GM12878 (cell line): ENCODE results near the gene RNF130. TPM values are rescaled to one million over a fixed set of nuclear protein-coding genes. Genes with fewer than 3 reads are reported as not detected.

Experiments
- ATAC-seq: fragments of 200-7000 bp; cut with Tn5 transposase; 3 replicates; pipeline ENCODE4 v1.9.1; 2020; ENCODE audit warnings: mild to moderate bottlenecking, moderate library complexity
- BruUV-seq: library from RNA; stranded (reverse); fragments of 400-500 nt; replicated peaks from 2 replicates; lab custom pipeline; 2021; lab: Mats Ljungman, UMichigan
- CTCF ChIA-PET: fragments of 300-600 bp; sonication (Branson Sonifier 250); formaldehyde crosslinking; extraction: SDS; loops from one replicate; lab custom pipeline; 2021; ENCODE audit warnings: inconsistent platforms; lab: Yijun Ruan, JAX
- POLR2A ChIA-PET: fragments of 350-600 bp; formaldehyde crosslinking; extraction: SDS; loops from one replicate; lab custom pipeline; 2021; ENCODE audit warnings: inconsistent platforms; lab: Charles Lee
- RAD21 ChIA-PET: fragments of 300-600 bp; sonication (Branson Sonifier 250); formaldehyde crosslinking; loops from one replicate; lab custom pipeline; 2023; ENCODE audit warnings: antibody characterized with exemption; ENCODE audit not compliant: unreplicated experiment; lab: Charles Lee
- SMC1A ChIA-PET: fragments of 300-600 bp; sonication (Branson Sonifier 250); formaldehyde crosslinking; loops from one replicate; lab custom pipeline; 2023; ENCODE audit not compliant: unreplicated experiment, uncharacterized antibody; lab: Charles Lee
- DNase-seq: peaks from one replicate; pipeline ENCODE4 v3.0.0-alpha.2; 2011; ENCODE audit warnings: low read depth, low spot score
- FAIRE-seq: peaks from 3 replicates; lab custom pipeline; 2011; peaks lifted over from hg19 to GRCh38; lab: Jason Lieb, UNC
- H2AFZ ChIP-seq: 2 replicates; pipeline ENCODE4 v1.6.0; 2011; ENCODE audit warnings: low read depth, low read length, control low read depth; ENCODE audit not compliant: control insufficient read depth
- H3K27ac ChIP-seq: 2 replicates; pipeline ENCODE4 v1.5.1; 2011; ENCODE audit warnings: control low read depth; ENCODE audit not compliant: control insufficient read depth, insufficient read depth
- H3K27me3 ChIP-seq, 2 experiments: replicated peaks in 1 of 2; 2 replicates each; pipeline versions ENCODE4 v1.6.0 to v1.6.1; 2011; ENCODE audit warnings: low read length in 1 of 2; ENCODE audit not compliant: control insufficient read depth in 2 of 2, insufficient read depth in 2 of 2
- H3K36me3 ChIP-seq, 2 experiments: 2 replicates each; pipeline ENCODE4 v1.5.1; 2011; ENCODE audit warnings: low read length in 1 of 2; ENCODE audit not compliant: control insufficient read depth in 2 of 2, insufficient read depth in 2 of 2
- H3K4me1 ChIP-seq: 2 replicates; pipeline ENCODE4 v1.6.1; 2011; ENCODE audit warnings: mild to moderate bottlenecking, low read length, moderate library complexity, mixed read lengths; ENCODE audit not compliant: control insufficient read depth, insufficient read depth
- H3K4me2 ChIP-seq: 2 replicates; pipeline ENCODE4 v1.6.0; 2011; ENCODE audit warnings: control low read depth; ENCODE audit not compliant: control insufficient read depth, insufficient read depth
- H3K4me3 ChIP-seq: fragments of 200-600 bp; sonication (generic); 2 replicates; pipeline ENCODE4 v1.5.1; 2016
- H3K79me2 ChIP-seq: 2 replicates; pipeline ENCODE4 v1.6.0; 2011; ENCODE audit warnings: low read length; ENCODE audit not compliant: control insufficient read depth, insufficient read depth
- H3K9ac ChIP-seq: 2 replicates; pipeline ENCODE4 v1.8.0; 2011; ENCODE audit warnings: low read length, control low read depth, mixed read lengths; ENCODE audit not compliant: control insufficient read depth, insufficient read depth
- H3K9me3 ChIP-seq: replicated peaks from 3 replicates; pipeline ENCODE4 v1.5.1; 2011; ENCODE audit warnings: mild to moderate bottlenecking, low read length; ENCODE audit not compliant: control insufficient read depth, insufficient read depth
- H4K20me1 ChIP-seq: 2 replicates; pipeline ENCODE4 v1.6.0; 2011; ENCODE audit not compliant: control insufficient read depth, insufficient read depth
- ATF7 ChIP-seq: fragments of 450-650 bp; IDR thresholded peaks from 2 replicates; pipeline ENCODE4 v1.6.1; 2016; ENCODE audit warnings: low read depth, mild to moderate bottlenecking
- CHD4 ChIP-seq: fragments of 200-600 bp; sonication (generic); IDR thresholded peaks from 2 replicates; pipeline ENCODE4 v1.6.1; 2016; ENCODE audit warnings: mild to moderate bottlenecking
- GABPA ChIP-seq: IDR thresholded peaks from 2 replicates; pipeline ENCODE4 v1.6.1; 2014; ENCODE audit warnings: antibody characterized with exemption, low read depth, mild to moderate bottlenecking, inconsistent platforms
- HDAC2 ChIP-seq: fragments of 200-600 bp; sonication (generic); IDR thresholded peaks from 2 replicates; pipeline ENCODE4 v1.6.1; 2017
- IKZF1 ChIP-seq: fragments of 450-650 bp; conservative IDR thresholded peaks from 2 replicates; pipeline ENCODE4 v1.6.1; 2017; ENCODE audit warnings: antibody characterized with exemption, mild to moderate bottlenecking
- NR2C1 ChIP-seq: fragments of 450-650 bp; IDR thresholded peaks from 2 replicates; pipeline ENCODE4 v1.6.1; 2017; ENCODE audit warnings: antibody characterized with exemption, mild to moderate bottlenecking, moderate library complexity
- SPI1 ChIP-seq: IDR thresholded peaks from 2 replicates; pipeline ENCODE4 v1.6.1; 2011; ENCODE audit warnings: low read depth, mild to moderate bottlenecking, low read length, moderate library complexity, borderline replicate concordance; ENCODE audit not compliant: insufficient read depth
- WGBS: methylation state at CpG from one replicate; pipeline ENCODE4 v1.1.6; 2016; ENCODE audit warnings: low lambda C conversion rate; ENCODE audit not compliant: insufficient replicate concordance, insufficient coverage; ENCODE audit errors: missing lambda C conversion rate; 5-methylcytosine and 5-hydroxymethylcytosine counted together
- in situ Hi-C: fragments of 300-500 bp; cut with MboI; formaldehyde crosslinking; loops from 9 replicates; pipeline ENCODE4 v1.14.3; 2018; ENCODE audit warnings: mixed read lengths
- intact Hi-C: fragments of 100-400 bp; cut with micrococcal nuclease; formaldehyde crosslinking; loops from one replicate; pipeline ENCODE4 v1.14.2; 2022; ENCODE audit not compliant: unreplicated experiment
- polyA plus RNA-seq, 11 experiments: library from polyadenylated mRNA; depleted of rRNA in 4 of 11; unstranded in 6 of 11; stranded (reverse) in 5 of 11; fragments of >200 nt; fragmentation: Nextera tagmentation in 4 of 11; fragmentation: Illumina TruSeq in 1 of 11; extraction: Ambion mirVana in 4 of 11; extraction: Trizol in 1 of 11; gene quantifications; 1 replicate in 1 of 11; 2 replicates in 10 of 11; pipeline versions ENCODE4 v1.2.1 to v1.2.3, GENCODE V29; 2011 to 2016; ENCODE audit warnings: inconsistent platforms in 2 of 11, missing spikeins in 2 of 11, low read depth in 1 of 11
- total RNA-seq, 4 experiments: library from RNA; depleted of rRNA in 3 of 4; stranded (reverse); fragments of >200 nt in 3 of 4; fragmentation: Illumina TruSeq in 1 of 4; extraction: Trizol in 1 of 4; gene quantifications; 2 replicates each; pipeline versions ENCODE4 v1.2.1 to v1.2.3, GENCODE V29; 2013 to 2021
- TF ChIP-seq, protein P1 (sequence below): IDR thresholded peaks from 2 replicates; pipeline ENCODE4 v1.6.1; 2011; ENCODE audit warnings: borderline replicate concordance, low read depth, mild to moderate bottlenecking, moderate library complexity, low read length; ENCODE audit not compliant: insufficient read depth, poor library complexity, severe bottlenecking
- TF ChIP-seq, protein P2 (sequence below): fragments of 450-650 bp; IDR thresholded peaks from 2 replicates; pipeline ENCODE4 v1.6.1; 2017; ENCODE audit warnings: mild to moderate bottlenecking, moderate library complexity

The RNF130 gene
- total and polyA plus RNA-seq, 10 of the 15 experiments (the other 5 are each of a cell fraction or from before 2014, with no cell fraction given): 0.04 to 0.36 (median 0.11) TPM; not detected in 1

DNA sequence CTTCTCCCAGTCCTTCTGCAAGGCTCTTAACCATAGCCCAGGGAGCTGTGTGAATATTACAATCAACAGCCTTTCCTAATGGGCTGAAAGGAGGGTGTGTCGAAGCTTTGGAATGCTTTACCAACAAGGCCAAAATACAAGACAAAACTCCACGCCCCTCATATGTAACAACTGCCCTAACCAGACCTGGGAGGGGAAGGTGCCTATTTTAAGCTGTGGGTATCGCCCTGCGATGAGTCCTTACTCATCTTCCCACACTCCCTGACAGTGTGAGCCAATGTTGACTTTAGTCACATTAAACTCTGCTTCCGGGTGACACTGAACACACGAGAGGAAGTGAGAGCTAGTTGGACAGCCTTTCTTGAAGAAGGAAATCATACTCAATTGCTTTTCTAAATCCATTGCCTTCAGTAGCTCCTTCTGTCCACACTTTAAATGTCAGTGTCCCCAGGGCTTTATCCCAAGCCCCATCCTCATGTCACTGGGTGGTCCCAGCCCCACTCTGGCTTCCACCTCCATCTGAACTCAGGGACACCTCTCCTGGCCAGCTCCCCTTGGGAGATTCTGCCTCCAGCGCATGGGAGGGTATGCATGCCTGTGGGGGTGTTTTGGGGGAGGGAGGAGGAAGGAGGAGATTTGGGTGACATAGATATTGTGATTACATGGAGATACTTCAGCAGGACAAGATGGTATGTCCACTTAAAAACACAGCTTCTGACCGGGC is 157.4 kb downstream of the RNF130 start:
- Histone ChIP-seq H3K27ac (no peak overlapping the region), H3K9ac (no peak overlapping the region), H2AFZ (peak overlapping the region; percentile 2), H3K9me3 (no peaks in the 10 kb centered on the region), H3K4me1 (peaks cover 7% of the 10 kb centered on the region), H3K4me2 (no peak overlapping the region), H3K27me3 (no peaks in the 10 kb centered on the region), H3K36me3 (no peaks in the 10 kb centered on the region), H4K20me1 (no peaks in the 10 kb centered on the region), H3K79me2 (no peaks in the 10 kb centered on the region), H3K4me3 (no peak overlapping the region)
- TF ChIP-seq HDAC2: no peak
- TF ChIP-seq, protein P1, sequence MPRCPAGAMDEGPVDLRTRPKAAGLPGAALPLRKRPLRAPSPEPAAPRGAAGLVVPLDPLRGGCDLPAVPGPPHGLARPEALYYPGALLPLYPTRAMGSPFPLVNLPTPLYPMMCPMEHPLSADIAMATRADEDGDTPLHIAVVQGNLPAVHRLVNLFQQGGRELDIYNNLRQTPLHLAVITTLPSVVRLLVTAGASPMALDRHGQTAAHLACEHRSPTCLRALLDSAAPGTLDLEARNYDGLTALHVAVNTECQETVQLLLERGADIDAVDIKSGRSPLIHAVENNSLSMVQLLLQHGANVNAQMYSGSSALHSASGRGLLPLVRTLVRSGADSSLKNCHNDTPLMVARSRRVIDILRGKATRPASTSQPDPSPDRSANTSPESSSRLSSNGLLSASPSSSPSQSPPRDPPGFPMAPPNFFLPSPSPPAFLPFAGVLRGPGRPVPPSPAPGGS: no peak
- TF ChIP-seq CHD4: no peak
- peak; percentile 40; the same call in 1 of the 2 replicates for TF ChIP-seq GABPA
- TF ChIP-seq IKZF1: peak; percentile 40; the same call in 1 of the 2 replicates
- TF ChIP-seq ATF7: no peak
- TF ChIP-seq, protein P2, sequence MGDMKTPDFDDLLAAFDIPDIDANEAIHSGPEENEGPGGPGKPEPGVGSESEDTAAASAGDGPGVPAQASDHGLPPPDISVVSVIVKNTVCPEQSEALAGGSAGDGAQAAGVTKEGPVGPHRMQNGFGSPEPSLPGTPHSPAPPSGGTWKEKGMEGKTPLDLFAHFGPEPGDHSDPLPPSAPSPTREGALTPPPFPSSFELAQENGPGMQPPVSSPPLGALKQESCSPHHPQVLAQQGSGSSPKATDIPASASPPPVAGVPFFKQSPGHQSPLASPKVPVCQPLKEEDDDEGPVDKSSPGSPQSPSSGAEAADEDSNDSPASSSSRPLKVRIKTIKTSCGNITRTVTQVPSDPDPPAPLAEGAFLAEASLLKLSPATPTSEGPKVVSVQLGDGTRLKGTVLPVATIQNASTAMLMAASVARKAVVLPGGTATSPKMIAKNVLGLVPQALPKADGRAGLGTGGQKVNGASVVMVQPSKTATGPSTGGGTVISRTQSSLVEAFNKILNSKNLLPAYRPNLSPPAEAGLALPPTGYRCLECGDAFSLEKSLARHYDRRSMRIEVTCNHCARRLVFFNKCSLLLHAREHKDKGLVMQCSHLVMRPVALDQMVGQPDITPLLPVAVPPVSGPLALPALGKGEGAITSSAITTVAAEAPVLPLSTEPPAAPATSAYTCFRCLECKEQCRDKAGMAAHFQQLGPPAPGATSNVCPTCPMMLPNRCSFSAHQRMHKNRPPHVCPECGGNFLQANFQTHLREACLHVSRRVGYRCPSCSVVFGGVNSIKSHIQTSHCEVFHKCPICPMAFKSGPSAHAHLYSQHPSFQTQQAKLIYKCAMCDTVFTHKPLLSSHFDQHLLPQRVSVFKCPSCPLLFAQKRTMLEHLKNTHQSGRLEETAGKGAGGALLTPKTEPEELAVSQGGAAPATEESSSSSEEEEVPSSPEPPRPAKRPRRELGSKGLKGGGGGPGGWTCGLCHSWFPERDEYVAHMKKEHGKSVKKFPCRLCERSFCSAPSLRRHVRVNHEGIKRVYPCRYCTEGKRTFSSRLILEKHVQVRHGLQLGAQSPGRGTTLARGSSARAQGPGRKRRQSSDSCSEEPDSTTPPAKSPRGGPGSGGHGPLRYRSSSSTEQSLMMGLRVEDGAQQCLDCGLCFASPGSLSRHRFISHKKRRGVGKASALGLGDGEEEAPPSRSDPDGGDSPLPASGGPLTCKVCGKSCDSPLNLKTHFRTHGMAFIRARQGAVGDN: peak; percentile 69
- TF ChIP-seq NR2C1: peak; percentile 74
- peak; percentile 70; the same call in 1 of the 2 replicates for TF ChIP-seq SPI1
- ChIA-PET POLR2A (interaction anchor here (0.5 kb wide), 1 partner anchor 220 kb away, joined by 9 read pairs; no protein-coding TSS in a partner anchor), RAD21 (interaction anchor here (0.7 to 1.1 kb wide), 3 partner anchors 57 to 112 kb away, joined by 3 to 5 read pairs (median 3); no protein-coding TSS in a partner anchor), CTCF (interaction anchor here (0.5 to 1.7 kb wide), 6 partner anchors 56 to 1289 kb away, joined by 3 read pairs; partner anchors contain the start of gene MRNIP), SMC1A (interaction anchor here (0.9 to 1.1 kb wide), 2 partner anchors 10 to 117 kb away, joined by 3 to 4 read pairs; no protein-coding TSS in a partner anchor)
- intact Hi-C loops: no loop called here
- in situ Hi-C loops: loop anchor here (5.0 kb wide), 1 partner anchor 112 kb away; no protein-coding TSS in a partner anchor
- BruUV-seq: no TSS peak
- no peak for FAIRE-seq
- ATAC-seq: peak; percentile 59
- WGBS: 54% methylated on average over 8 of the region's 8 CpGs
- no peak for DNase-seq
